HL-60 (cell line): Measurements from ENCODE around the gene COBL.

Source experiments
- DNase-seq, 2 experiments: peaks; one replicate each; pipeline ENCODE4 v3.0.0-alpha.2; 2010 to 2020; ENCODE audit warnings: low read depth in 1 of 2, low spot score in 1 of 2
- H3K27ac ChIP-seq: fragments of 250-450 bp; sonication (Bioruptor Pico); replicated peaks from 2 replicates; pipeline ENCODE4 v1.5.1; 2020; ENCODE audit warnings: mild to moderate bottlenecking, moderate library complexity
- H3K27me3 ChIP-seq: fragments of 250-450 bp; sonication (Bioruptor Pico); 2 replicates; pipeline ENCODE4 v1.5.1; 2021; ENCODE audit warnings: mild to moderate bottlenecking, moderate library complexity; ENCODE audit not compliant: insufficient read depth, poor library complexity, severe bottlenecking
- H3K4me3 ChIP-seq: replicated peaks from 2 replicates; pipeline ENCODE4 v1.5.1; 2011; ENCODE audit warnings: mild to moderate bottlenecking, control low read depth, low read length; ENCODE audit not compliant: insufficient read depth
- GABPA ChIP-seq: IDR thresholded peaks from 2 replicates; pipeline ENCODE4 v1.6.1; 2012; ENCODE audit warnings: low read depth
- POLR2AphosphoS5 ChIP-seq: IDR thresholded peaks from 2 replicates; pipeline ENCODE4 v1.6.1; 2012; ENCODE audit warnings: low read depth
- SPI1 ChIP-seq: IDR thresholded peaks from 2 replicates; pipeline ENCODE4 v1.6.1; 2012; ENCODE audit warnings: low read depth, mild to moderate bottlenecking, borderline replicate concordance
- TF ChIP-seq, protein P1 (sequence below): IDR thresholded peaks from 2 replicates; pipeline ENCODE4 v1.6.1; 2012; ENCODE audit warnings: low read depth; ENCODE audit not compliant: insufficient replicate concordance
- TF ChIP-seq, protein P2 (sequence below): IDR thresholded peaks from one replicate; pipeline ENCODE4 v1.5.1; 2011; ENCODE audit warnings: low read length, control low read depth, inconsistent platforms; ENCODE audit not compliant: insufficient read depth

Gene COBL

DNA sequence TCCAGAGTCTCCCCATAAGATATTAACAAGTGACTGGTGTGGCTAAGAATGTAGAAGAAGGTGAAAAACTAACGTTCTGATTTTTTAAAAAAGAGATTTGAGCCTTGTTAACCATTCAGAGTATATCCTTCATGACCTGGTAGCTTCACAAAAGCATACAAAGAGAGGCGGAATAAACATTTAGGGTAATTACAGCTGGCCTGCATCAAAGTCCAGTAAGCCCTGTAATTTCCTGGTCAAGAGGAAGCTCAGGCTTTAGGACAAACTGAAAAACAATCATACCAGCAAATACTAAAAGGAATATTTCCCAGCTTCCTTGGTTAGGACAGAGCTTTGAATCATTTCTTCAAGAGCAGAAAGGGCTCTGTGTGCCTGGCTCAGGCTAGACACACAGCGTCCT, 165.2 kb downstream of the COBL start:
- DNase-seq = no peak
- Histone ChIP-seq H3K27me3 (no peaks in the 10 kb centered on the region), H3K27ac (no peak overlapping the region), H3K4me3 (no peak overlapping the region)
- TF ChIP-seq GABPA (no peak), SPI1 (no peak), POLR2AphosphoS5 (no peak)
- TF ChIP-seq, protein P1, sequence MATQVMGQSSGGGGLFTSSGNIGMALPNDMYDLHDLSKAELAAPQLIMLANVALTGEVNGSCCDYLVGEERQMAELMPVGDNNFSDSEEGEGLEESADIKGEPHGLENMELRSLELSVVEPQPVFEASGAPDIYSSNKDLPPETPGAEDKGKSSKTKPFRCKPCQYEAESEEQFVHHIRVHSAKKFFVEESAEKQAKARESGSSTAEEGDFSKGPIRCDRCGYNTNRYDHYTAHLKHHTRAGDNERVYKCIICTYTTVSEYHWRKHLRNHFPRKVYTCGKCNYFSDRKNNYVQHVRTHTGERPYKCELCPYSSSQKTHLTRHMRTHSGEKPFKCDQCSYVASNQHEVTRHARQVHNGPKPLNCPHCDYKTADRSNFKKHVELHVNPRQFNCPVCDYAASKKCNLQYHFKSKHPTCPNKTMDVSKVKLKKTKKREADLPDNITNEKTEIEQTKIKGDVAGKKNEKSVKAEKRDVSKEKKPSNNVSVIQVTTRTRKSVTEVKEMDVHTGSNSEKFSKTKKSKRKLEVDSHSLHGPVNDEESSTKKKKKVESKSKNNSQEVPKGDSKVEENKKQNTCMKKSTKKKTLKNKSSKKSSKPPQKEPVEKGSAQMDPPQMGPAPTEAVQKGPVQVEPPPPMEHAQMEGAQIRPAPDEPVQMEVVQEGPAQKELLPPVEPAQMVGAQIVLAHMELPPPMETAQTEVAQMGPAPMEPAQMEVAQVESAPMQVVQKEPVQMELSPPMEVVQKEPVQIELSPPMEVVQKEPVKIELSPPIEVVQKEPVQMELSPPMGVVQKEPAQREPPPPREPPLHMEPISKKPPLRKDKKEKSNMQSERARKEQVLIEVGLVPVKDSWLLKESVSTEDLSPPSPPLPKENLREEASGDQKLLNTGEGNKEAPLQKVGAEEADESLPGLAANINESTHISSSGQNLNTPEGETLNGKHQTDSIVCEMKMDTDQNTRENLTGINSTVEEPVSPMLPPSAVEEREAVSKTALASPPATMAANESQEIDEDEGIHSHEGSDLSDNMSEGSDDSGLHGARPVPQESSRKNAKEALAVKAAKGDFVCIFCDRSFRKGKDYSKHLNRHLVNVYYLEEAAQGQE = no peak
- TF ChIP-seq, protein P2, sequence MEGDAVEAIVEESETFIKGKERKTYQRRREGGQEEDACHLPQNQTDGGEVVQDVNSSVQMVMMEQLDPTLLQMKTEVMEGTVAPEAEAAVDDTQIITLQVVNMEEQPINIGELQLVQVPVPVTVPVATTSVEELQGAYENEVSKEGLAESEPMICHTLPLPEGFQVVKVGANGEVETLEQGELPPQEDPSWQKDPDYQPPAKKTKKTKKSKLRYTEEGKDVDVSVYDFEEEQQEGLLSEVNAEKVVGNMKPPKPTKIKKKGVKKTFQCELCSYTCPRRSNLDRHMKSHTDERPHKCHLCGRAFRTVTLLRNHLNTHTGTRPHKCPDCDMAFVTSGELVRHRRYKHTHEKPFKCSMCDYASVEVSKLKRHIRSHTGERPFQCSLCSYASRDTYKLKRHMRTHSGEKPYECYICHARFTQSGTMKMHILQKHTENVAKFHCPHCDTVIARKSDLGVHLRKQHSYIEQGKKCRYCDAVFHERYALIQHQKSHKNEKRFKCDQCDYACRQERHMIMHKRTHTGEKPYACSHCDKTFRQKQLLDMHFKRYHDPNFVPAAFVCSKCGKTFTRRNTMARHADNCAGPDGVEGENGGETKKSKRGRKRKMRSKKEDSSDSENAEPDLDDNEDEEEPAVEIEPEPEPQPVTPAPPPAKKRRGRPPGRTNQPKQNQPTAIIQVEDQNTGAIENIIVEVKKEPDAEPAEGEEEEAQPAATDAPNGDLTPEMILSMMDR = no peak

DNA sequence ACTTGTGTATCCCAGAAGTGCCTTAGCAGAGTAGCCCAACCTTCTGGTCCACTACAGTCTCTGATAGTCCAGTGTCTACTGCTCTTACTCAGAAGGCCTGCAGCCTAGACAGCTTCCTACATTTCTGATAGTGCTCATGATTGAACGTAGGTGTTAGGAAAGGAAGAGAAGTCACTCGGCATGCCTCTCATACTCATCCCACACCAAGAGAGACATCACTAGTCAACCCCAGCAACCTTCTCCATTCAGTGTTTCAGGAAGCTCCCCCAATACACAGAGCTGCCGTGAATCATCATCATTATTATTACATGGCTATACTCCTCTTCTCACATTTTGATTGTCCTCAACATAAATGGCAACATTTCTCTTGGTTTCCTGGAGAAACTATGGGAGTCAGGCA, 166.4 kb downstream of the COBL start:
- H3K27me3 ChIP-seq = no peaks in the 10 kb centered on the region
- DNase-seq = no peak

DNA sequence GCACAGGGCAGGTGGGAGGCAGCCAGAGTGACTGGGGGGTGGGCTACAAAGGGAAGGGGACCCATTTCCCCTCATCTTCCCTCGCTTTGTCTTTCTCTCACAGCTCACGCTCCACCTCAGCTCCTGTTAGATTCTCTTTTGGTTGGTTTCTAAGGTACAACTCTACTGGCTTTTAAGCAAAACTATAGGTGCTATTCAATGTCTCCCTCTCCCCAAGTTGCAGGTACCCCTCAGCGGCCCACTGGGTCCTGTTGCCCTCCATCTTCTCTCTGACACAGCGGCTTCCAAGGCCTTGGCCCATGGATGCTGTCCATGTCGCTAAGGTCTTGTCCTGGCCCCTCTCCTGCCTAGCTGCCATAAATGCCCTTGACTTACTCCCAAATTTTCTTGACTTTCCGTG, 168.4 kb downstream of the COBL start:
- Histone ChIP-seq H3K27me3 (no peaks in the 10 kb centered on the region), H3K4me3 (no peak overlapping the region), H3K27ac (no peak overlapping the region)
- no peak for TF ChIP-seq SPI1
- TF ChIP-seq, protein P2 = no peak
- TF ChIP-seq GABPA = no peak
- TF ChIP-seq, protein P1 = no peak
- no peak for TF ChIP-seq POLR2AphosphoS5
- no peak for DNase-seq

More for the DNA sequence above, 166.4 kb downstream of the COBL start:
- no peak overlapping the region for H3K4me3 ChIP-seq
- H3K27ac ChIP-seq = no peak overlapping the region
- TF ChIP-seq, protein P2 = no peak
- no peak for TF ChIP-seq POLR2AphosphoS5
- TF ChIP-seq GABPA = no peak
- TF ChIP-seq, protein P1 = no peak
